GM18867 (cell line): ENCODE results near the gene BTRC.
"Not testable (repeated sequence)": the region's sequence is repeated elsewhere in the genome, so short reads cannot be mapped to it uniquely, and the experiment has no call there.

Experiments used
- ATAC-seq: cut with Tn5 transposase; IDR thresholded peaks from one replicate; pipeline ENCODE4 v1.9.1; 2021; ENCODE audit warnings: mild to moderate bottlenecking, moderate library complexity; ENCODE audit not compliant: unreplicated experiment

BTRC gene

GRCh38 chr10:101353692-101354327 is at the start of gene BTRC:
BTRC (plus strand) TSS chr10:101354165; CDS start chr10:101354181, 16 bp downstream.
- ATAC-seq: peak; percentile 95

DNA sequence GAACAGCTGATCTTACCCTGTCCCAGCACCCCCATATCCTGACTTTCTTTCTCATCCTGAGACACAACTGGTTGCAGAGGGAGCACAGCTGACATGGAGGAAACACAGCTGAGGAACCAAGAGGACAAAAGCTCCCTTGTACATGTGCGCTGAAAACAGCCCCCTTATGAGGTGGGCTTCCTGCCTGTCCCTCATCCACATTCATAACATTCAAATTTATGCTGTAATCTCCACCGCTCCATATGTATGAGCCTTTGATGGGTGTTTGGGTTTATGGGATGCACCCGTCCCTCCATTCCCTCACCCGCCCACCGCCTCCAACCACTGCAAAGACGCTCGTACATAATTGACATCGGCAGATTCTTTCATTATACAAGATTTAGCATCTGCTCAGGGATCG is 49.6 kb upstream of the BTRC start:
- no peak for ATAC-seq

DNA sequence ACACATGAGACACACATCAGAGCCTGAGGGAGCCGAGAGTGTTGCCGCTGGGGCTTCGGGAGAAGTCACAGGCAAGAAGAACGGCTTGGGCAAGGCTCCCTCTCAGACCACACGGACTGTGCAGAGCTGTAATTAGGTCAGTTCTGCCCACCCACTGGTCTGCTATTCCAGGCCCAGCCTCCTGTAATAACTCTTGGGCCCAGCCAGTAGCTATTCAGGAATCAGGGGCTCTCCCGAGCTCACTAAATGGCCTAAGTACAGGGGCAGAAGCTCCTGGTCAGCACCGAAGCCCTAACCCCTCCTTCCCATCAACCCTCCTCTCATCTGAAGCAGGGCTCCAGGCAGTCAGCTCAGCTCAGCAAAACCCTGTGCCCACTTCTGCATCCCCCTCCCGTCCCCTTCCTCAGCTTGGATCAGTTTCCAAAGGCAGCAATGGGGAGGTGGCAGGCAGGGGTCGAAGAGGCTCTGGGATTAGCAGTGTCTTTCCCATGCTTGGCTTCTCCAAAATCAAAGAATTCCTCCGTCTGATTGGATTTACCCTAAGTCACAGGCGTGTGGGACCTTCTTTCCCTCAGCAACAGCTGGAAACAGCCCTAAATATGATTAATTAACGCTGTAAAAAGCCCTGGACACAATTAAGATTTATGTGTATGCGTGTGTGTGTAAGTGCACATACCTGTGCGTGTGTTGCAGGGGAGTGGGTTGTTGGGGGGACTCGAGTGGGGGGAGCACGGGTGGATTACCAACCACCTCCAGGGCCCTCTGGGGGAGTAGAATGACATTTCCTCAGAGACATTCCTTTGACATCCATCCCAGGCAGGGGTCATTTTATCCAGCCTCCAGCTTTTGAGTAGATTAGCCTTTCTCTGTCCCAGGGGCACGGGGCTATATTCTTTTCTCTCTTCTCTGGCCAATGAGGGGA is 48.4 kb upstream of the BTRC start:
- no peak for ATAC-seq

- no peak for ATAC-seq
These were observed 45.9 kb upstream of the BTRC start for GRCh38 chr10:101308051-101308450.

DNA sequence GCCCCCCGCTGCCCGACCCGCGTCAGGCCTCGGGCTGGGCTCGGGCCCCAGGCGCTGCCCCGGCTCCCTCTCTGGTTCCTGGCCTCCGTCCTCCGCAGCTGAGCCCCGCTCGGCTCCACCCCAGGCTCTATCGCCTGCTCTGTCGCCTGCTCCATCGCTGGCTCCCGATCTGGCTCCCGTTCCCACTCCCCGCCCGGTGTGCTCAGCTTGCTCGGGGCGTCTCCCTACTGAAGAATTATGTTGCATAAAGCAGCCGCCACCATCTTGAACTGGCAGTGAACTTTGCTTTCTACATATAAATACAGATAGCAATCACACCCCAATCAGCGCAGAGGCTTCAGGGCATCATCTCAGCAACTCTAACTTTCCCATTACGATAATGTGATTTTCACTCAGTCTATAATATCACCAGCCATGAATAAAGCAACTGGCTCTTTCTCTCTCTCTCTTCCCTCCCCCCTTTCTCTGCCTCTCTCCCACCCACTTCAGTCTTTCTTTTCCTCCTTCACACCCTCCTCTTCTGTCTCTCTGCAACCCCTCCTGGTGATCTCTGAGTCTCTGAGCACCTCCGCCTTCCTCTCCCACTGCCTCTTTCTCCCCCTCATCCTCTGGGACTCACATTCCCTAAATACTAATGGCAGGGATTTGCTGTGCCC is 43.3 kb upstream of the BTRC start:
- no peak for ATAC-seq

DNA sequence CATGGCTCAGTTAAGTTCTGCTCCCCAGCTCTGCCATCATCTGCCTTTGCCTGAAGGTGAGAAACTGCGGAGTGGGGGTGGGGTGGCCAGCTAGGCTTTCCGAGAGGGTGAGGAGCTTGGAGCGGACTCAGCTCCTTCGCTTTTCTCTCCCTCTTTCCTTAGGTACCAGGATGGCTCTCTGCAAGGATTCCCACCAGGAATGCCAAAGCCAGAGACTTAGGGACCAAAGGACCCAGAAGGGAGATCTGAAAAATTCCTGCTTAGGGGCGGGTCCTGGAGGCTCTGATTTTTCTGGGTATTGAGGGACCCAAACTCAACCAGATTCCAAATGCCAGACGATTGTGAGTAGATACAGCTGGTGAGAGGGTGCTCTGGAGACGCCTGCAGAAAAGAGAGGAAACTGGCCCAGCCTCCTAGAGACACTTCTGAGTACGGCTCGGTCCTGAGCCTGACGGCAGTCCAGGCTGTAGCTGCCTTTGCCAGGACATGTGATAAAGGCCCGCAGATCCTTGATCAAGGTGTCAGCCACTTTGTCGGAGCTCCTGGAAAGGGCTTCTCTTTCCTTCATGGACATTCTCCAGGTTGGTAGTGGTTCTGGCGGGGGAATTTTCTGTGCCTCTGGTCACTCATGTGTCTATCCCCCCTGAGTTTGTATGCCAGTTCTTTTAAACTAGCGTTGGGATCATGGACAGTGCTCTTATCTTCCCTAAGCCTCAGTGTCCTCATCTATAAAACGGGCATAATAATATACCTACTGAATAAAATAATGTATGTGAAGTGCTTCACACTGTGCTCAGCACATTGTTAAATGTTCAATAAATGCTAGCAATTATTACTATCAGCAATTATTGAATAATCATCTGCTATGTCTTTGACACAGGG is 42.5 kb upstream of the BTRC start:
- ATAC-seq: no peak

GRCh38 chr10:101319241-101319915 is 34.6 kb upstream of the BTRC start:
- ATAC-seq: no peak

- no peak for ATAC-seq
These were observed 32.9 kb upstream of the BTRC start for GRCh38 chr10:101321073-101321472.

DNA sequence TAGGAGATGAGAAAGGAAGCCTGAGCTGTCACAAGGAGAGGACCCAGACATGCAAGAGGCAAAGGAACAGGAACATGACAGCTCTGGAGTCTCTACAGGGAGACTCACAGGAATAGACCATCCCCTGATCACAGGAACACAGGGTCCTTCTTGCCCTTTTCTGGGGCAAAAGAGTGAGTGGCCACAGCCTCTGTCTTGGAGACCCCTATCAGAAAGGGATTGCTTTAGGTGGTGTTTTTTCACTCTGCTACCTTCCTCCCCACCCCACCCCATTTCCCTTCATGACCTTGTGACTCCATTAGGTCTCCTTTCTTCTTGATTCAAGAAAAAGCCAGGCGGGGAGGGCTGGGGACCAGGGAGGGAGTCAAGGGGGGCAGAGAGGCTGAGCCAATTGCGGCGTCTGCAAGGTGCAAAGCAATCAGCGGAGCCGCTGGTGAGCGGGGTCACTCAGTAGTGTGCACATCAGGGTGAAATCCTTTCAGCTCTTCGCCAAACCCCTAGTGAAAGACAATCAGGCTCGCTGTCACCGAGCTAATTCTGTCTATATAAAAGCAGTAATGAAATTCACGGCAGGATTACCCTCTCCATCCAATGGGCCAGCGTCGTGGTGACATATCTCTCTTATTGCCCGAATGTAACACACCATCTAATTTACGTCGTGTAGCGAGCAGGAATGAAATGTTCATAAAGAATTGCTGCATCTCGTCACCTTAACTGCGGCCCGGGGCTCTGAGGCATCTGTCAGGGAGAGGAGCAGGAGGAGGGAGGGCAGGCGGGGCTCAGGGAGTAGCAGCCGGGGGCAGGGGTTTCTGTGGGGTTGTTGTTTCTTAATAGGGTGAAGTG is 31.5 kb upstream of the BTRC start:
- no peak for ATAC-seq

DNA sequence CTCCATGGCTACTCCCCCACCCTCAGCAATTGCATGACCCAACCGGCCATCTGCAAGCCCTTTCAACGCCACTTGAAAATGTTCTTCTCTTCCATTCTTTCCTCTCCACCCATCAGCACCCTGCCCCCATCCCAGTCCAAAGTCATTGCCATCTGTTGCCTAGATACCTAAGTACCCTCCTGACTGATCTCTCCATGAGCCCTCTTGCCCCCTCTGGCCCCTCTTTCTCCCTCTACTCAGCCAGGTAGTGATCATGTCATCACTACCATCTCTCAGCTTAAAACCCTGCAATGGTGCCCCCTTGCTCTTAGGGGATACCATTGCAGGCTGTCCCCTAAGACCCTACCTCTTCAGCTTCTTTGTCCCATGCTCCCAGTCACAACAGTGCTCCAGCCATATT is 30.5 kb upstream of the BTRC start:
- ATAC-seq: no peak

- not testable (repeated sequence) for ATAC-seq
These were observed 26.5 kb upstream of the BTRC start for GRCh38 chr10:101327454-101327853.

DNA sequence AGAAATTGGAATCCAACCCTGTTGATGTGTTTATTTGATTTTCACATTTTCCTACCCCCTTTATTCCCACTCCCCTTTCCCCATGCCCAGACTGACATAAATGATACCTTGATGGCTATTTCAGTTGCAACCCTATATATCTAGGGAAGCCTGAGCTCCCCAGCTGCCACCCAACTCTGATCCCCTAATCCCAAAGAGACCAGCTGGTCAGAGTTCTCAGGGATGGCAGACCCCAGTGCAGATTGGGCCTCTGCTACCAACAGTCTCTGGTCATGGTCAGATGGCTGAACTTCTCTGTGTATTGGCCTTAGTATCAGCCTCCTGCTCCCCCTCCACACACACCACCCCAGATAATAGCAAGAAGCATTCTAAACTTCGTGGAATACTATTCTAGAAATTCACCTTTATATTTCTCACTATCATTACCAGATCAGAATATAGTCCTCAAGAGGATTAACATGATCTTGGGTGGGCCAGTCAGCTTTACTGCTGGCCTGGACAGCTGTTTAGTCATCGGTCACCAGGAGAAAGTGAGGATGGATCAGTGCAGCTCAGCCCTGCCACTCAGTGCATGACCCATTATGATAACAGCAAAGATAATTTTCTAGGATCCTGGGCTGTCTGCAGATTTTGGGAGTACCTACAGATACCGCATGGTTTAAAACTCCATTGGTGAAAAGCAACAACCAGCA is 24.5 kb upstream of the BTRC start:
- ATAC-seq: no peak

DNA sequence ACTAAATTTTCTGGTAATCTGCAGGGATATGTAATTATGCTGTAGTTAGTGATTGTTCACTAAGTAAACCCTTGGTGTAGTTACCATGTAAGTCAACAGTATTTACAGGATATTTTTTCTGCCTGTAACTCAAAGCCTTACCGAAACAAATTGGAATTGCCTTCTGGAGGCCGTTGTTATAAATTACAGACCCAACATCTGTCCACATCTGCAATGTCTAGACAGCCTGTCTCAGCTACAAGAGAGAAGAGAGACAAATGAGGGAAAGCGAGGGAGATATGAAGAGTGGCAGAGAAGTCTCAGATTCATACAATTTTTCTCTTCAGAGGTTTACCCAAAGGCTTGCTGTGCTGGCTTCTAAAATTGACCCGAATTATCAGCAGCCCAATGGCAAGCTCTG is 23.7 kb upstream of the BTRC start:
- ATAC-seq: no peak

- ATAC-seq: no peak
These were observed 23.2 kb upstream of the BTRC start for GRCh38 chr10:101330631-101331225.

DNA sequence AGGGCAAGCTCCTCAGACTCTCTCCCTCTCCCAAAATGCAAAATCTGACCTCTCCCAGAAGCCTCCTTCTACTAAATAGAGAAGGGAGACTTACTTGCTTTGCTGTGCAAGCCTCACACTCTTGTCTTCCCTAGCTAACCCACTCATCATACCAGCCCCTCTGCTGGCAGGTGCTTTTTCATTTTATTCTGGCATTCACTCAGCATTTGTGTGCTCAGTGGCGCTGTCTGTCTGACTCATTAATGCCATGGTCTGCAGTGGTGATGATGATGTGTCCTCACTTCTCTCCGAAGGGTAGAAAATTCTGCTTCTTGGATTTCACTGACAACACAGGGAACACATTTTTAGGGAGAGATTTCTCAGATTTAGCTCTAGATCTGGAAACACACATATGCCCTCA is 22.0 kb upstream of the BTRC start:
- no peak for ATAC-seq

DNA sequence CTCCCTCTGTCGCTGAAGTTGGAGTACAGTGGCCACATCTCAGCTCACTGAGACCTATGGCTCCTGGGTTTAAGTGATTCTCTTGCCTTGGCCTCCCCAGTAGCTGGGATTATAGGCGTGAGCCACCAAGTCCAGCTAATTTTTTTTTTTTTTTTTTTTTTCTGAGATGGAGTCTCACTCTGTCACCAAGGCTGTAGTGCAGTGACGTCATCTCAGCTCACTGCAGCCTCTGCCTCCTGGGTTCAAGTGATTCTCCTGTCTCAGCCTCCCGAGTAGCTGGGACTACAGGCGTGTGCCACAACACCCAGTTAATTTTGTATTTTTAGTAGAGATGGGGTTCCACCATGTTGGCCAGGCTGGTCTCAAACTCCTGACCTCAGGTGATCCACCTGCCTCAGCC is 19.7 kb upstream of the BTRC start:
- ATAC-seq: not testable (repeated sequence)

DNA sequence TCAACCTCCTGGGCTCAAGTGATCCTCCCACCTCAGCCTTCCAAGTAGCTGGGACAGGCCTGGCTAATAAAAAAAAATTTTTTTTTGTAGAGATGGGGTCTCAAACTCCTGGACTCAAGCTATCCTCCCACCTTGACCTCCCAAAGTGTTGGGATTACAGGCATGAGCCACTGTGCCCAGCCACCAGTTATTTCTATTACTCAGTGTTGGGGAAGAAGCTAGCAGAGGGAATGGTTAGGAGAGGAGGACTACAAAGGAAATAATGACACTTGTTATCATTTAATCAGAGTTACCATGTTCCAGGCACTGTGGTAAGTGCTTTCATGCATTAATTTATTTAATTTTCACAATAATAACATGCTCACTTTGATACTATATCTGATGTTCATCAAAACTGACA is 17.6 kb upstream of the BTRC start:
- no peak for ATAC-seq

GRCh38 chr10:101337836-101338235 is 16.1 kb upstream of the BTRC start:
- ATAC-seq: no peak
